ELF-1 (cell line): ENCODE results near the gene CCDC78.

Source experiments
- DNase-seq: peaks from one replicate; pipeline ENCODE4 v3.0.0-alpha.2; 2016; ENCODE audit warnings: low read depth, low spot score

Gene CCDC78

GRCh38 chr16:726438-727290, at the start of gene CCDC78, which contains the start of gene HAGHL:
Gene CCDC78 (minus strand): TSS chr16:726443. CDS start chr16:726367, 76 bp downstream.
Gene HAGHL (plus strand): TSS chr16:727106. CDS start chr16:727510, 404 bp downstream.
- no peak for DNase-seq

- DNase-seq = no peak
Measured at GRCh38 chr16:775236-775796, 49.1 kb upstream of the CCDC78 start.

DNA sequence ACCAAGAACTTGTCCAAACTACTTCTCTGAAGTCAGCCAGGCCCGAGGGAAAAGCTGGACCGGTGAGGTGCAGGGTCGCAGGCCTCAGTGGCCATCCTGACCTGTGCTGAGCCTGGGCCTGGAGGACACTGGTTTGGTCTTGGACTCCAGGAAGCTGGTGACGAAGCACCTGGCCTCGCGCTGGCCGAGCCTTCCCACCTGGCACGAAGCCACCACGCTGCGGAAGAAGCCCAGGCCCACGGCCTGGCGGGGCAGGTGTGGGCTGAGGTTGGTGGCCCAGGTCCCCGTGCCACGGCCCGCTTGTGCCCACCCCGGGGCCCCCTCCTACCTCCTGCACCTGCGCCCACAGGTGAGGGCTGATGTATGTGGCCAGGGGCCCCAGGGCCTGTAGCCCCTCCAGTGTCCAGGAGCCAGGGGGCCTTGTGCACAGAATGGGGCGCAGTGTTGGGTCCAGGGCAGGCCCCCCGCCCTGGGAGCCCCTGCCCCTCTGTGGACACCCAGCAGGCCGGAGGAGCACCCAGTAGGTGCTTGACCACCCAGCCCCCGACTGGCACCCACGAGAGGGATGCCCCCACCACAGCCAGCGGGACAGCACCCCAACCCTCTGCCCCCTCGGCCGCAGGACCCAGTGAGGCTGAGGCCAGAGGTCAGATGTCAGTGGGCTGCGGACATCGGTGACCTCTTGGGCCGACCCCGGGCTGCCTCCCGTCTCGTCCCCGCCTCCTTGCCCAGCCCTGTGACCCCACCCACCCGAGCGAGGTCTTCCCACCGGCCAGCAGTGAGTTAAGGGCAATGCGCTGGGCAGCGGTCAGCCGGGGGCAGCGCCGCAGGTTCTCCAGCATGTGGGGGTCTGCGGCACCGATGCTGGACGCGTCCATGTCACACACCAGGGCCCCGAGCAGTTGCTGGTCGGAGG, 48.1 kb upstream of the CCDC78 start:
- no peak for DNase-seq

DNA sequence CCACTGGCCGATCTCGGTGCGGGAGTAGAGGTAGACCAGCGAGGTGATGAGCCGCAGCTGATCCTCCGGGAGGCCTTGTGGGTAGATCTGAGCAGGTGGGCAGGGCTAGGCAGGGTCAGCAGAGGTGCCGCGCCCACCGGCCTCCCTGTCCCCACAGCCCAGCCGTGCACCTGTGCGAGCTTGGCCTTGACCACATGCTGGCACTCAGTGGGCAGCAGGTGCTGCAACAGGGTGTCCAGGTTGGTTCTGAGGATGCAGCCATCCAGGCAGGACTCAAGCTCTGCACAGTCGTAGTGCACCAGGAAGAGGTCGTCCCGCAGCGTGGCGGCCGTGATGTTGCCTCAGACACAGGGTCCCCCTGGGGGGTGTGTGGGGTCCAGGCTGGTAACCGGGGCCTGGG, 46.7 kb upstream of the CCDC78 start:
- no peak for DNase-seq

DNA sequence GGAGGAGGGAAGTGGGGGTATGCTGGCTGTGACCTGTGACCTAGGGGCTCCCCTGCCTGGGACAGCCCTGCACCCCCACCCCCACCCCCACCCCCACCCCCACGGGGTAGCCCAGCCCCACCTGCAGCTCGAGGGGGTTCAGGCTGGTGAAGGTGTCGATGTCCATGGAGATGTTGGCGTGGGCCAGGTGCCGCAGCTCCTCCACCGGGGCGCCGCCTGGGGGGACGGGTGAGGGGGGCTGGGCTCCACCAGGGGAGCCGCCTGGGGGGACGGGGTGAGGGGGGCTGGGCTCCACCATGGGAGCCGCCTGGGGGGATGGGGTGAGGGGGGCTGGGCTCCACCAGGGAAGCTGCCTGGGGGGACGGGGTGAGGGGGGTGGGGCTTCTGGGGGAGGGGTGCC, 44.2 kb upstream of the CCDC78 start:
- DNase-seq = no peak

DNA sequence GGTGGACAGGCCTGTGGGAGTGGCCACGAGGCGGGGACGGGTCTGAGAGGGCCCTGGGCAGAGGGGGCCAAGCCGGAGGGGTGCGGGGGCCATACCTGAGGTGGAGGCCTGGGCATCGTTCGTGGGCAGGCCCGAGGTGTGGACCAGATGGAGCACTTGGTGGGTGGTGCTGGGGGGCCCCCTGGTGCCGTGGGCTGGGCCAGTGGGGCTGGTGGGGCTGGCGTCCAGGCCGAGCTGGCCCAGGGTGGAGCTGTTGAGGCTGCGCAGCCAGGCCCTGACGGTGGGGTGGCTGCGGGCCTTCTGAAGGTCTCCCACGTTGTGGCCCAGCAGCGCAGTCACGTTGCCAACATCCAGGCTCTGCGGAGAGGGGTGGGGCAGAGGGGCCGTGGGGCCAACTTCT, 43.7 kb upstream of the CCDC78 start:
- DNase-seq = no peak

GRCh38 chr16:769184-769784, 43.0 kb upstream of the CCDC78 start:
- peak; percentile 48 for DNase-seq

DNA sequence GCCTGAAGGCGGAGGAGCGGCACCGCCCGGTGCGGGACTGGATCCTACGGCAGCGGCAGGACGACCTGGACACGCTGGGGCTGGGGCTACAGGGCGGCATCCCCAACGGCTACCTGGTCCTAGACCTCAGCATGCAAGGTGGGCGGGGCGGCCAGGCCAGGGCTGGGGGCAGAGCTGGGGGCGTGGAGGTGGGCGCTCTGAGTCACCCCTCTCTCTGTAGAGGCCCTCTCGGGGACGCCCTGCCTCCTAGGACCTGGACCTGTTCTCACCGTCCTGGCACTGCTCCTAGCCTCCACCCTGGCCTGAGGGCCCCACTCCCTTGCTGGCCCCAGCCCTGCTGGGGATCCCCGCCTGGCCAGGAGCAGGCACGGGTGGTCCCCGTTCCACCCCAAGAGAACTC, 42.2 kb upstream of the CCDC78 start:
- no peak for DNase-seq

DNA sequence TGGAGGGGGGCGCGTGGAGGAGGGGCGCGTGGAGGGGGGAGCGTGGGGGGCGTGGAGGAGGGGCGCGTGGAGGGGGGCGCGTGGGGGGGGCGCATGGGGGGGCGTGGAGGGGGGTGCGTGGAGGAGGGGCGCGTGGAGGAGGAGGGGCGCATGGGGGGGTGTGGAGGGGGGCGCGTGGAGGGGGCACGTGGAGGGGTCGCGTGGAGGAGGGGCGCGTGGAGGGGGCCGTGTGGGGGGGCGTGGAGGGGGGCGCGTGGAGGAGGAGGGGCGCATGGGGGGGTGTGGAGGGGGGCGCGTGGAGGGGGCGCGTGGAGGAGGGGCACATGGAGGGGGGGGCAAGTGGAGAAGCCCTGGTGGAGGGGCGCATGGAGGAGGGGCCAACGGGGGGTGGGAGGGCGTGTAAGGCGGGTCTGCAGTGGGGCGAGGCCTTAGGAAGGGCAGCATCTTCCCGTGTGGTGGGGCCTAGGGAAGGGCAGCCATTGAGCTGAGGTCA, 41.5 kb upstream of the CCDC78 start:
- no peak for DNase-seq

DNA sequence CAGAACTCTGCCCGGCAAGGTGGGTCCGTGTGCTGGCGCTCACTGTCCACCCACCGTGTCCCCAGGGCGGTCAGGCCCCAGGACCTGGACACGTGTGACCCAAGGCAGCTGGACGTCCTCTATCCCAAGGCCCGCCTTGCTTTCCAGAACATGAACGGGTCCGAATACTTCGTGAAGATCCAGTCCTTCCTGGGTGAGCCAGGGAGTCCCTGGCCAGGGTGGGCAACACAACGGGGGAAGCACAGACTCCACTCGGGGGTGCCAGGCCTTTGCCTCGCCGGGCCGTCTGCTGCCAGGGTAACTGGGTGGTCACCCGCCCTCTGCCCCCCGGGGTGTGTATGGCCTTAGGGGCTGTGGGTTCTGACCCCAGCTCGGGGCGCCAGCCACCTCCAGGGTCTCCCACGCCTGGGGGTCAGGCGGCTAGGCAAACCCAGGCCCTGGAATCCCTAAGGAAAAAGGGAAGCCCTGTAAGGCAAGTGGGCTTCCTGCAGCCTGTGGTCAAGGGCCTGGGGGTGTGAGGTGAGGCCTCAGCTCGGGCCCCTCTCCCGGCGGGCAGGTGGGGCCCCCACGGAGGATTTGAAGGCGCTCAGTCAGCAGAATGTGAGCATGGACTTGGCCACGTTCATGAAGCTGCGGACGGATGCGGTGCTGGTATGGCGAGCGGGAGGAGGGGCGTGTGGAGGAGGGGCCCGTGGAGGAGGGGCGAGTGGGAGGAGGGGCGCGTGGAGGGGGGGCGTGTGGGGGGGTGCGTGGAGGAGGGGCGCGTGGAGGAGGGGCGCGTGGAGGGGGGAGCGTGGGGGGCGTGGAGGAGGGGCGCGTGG, 40.8 kb upstream of the CCDC78 start:
- DNase-seq = no peak

DNA sequence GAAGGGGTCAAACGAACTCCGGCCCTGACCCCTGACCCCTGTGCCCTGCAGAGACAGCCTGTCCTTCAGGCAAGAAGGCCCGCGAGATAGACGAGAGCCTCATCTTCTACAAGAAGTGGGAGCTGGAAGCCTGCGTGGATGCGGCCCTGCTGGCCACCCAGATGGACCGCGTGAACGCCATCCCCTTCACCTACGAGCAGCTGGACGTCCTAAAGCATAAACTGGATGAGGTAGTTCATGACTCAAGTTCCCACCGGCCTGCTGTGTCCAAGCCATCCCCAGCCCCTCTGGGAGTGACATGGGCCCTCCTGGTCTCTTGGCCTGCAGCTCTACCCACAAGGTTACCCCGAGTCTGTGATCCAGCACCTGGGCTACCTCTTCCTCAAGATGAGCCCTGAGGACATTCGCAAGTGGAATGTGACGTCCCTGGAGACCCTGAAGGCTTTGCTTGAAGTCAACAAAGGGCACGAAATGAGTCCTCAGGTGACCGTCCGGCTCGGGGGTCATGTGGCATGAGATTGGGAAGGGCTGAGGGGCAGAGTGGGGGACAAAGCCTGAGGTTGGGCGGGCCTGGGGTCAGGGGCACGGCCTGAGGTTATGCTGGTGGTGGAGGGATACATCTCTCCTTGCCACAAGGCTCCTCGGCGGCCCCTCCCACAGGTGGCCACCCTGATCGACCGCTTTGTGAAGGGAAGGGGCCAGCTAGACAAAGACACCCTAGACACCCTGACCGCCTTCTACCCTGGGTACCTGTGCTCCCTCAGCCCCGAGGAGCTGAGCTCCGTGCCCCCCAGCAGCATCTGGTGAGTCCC, 40.0 kb upstream of the CCDC78 start:
- no peak for DNase-seq

DNA sequence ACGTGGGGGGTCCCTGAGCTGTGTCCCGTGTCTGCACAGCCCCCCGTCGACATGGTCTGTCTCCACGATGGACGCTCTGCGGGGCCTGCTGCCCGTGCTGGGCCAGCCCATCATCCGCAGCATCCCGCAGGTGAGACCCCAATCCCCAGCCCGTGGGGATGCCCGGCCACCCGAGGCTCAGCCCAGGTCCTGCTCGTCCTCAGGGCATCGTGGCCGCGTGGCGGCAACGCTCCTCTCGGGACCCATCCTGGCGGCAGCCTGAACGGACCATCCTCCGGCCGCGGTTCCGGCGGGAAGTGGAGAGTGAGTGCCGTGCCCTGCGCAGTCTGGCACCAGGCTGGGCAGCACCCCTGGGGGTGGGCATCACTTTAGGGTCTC, 39.2 kb upstream of the CCDC78 start:
- DNase-seq = no peak

DNA sequence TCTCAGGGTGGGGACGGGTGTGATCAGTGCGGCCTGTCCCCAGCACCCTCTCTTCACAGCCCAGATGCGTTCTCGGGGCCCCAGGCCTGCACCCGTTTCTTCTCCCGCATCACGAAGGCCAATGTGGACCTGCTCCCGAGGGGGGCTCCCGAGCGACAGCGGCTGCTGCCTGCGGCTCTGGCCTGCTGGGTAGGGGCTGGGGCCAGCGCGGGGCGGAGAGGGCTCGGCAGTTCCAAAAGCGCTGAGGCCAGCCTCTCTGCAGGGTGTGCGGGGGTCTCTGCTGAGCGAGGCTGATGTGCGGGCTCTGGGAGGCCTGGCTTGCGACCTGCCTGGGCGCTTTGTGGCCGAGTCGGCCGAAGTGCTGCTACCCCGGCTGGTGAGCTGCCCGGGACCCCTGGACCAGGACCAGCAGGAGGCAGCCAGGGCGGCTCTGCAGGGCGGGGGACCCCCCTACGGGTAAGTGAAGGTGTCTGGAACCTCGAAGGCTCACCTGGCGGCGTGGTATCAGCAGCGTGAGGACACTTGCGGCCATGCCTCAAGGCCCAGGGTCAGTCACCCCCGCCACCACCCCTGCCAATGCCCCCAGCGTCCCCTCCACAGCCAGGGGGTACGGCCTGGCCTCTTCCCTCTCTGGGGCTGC, 38.7 kb upstream of the CCDC78 start:
- no peak for DNase-seq

GRCh38 chr16:764184-764750, 38.0 kb upstream of the CCDC78 start:
- no peak for DNase-seq

- no peak for DNase-seq
Measured at GRCh38 chr16:763369-764183, 37.3 kb upstream of the CCDC78 start.

DNA sequence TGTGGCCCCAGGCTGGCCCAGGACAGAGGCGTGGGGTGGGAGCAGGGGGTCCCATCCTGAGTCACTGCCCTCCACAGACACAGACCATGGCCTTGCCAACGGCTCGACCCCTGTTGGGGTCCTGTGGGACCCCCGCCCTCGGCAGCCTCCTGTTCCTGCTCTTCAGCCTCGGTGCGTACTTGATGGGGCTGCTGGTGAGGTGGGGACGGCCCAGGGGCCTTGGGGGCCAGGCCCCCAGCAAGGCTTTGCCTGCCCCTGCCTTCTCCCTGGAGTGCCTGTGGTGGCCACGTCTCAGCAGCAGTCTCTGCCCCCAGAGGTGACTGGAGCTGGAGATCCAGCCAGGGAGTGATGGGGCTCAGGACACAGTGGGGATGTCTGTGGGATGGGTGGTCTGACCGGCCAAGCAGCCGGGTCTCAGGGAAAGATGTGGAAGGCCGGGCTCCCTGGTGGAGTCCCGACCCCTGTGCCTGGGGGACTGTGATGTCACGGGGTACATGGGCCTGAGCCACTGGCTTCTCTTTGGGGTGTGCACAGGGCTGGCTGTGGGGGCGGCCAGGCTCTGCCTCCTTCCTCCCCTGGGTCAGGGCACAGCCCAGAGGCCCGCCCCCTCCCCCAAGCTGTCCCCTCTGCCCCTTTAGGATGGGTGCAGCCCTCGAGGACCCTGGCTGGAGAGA, 36.5 kb upstream of the CCDC78 start:
- no peak for DNase-seq

DNA sequence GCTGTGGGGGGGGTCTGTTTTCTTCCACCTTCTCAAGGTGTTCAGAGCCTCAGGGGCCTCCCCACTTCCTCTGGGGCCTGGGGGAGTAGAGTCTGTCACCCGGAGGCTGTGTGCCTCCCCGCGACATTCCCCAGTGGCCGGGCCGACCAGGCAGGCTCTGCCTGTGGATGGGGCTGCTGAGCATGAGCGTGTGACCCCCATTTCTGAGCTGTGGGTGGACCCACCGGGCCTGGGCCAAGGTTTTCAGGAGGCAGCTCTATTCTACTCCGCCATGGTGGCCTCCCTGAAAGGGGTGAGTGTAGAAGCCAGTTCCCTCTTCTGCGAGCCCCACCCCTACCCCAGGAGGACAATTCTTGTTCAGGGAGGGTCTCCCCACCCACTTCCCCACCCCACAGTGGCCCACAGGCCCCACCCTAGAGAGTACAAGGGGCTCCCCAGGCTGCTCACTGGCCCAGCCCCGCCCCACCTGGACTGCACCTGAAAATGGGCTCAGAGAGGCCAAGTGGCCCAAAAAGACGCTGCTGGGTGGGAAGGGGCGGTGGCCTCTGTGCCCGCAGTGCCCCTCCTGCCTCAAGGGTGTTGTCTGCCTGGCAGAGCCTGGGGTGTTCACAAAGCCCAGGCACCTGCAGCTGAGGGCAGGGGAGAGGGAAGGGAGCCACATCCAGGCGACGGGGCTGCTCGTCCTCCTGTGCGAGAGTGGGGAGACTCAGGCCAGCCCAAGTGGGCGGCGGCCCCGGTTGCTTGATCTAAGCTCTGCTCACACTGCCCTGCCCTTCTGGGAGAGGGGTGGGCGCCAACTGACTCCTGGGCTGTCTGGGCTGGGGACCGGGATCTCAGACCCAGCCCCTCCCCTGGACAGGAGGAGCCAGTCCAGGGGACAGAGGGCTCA, 35.6 kb upstream of the CCDC78 start:
- no peak for DNase-seq
